ENCODE measurements around the gene RPTOR. TPM values are rescaled to one million over a fixed set of nuclear protein-coding genes. Genes with fewer than 3 reads are reported as not detected.

The RPTOR gene
- total RNA-seq, 1 experiment from 2014 or later, result 25.1 TPM

- H3K27me3 ChIP-seq (ENCODE audit: insufficient read depth, low read length), result no peaks in the 10 kb centered on the region
- H2BK12ac ChIP-seq (ENCODE audit: insufficient read length, low read depth, low read length), result no peak overlapping the region
- no peak overlapping the region for H3K27ac ChIP-seq (ENCODE audit: insufficient read length, low read depth, low read length)
- no peak overlapping the region for H3K4me2 ChIP-seq (ENCODE audit: insufficient read depth, insufficient read length, low read length)
- H2AK5ac ChIP-seq (ENCODE audit: insufficient read length, low read length), result no peak overlapping the region
- H4K8ac ChIP-seq (replicated peaks; ENCODE audit: insufficient read length, low read depth, low read length), result no peak overlapping the region
- H3K56ac ChIP-seq (ENCODE audit: insufficient read length, low read depth, low read length), result no peak overlapping the region
- no peaks in the 10 kb centered on the region for H3K23me2 ChIP-seq (ENCODE audit: insufficient read length, low read depth, low read length, poor library complexity, severe bottlenecking)
- no peak for TF ChIP-seq CTCF (conservative IDR thresholded peaks at IDR 0.05)
- Mint-ChIP-seq H3K9me3 (no peaks in the 10 kb centered on the region), H3K4me3 (no peak overlapping the region), H3K27me3 (ENCODE audit: low read depth) (no peaks in the 10 kb centered on the region), H3K27ac (0 out of 7 replicates have a peak overlapping the region, but pooled peaks of 1 of the 3 experiments have one; percentile 2), H3K36me3 (ENCODE audit: insufficient read depth in 1 of 3, low read depth in 3 of 3) (no peaks in the 10 kb centered on the region; a peak in 1 of 7 replicates), H3K4me1 (peaks cover 34 to 42% of the 10 kb centered on the region in 2 experiments)
- no peak overlapping the region for H3K9ac ChIP-seq (ENCODE audit: extremely low read depth, insufficient read length, low read length)
- H2AFZ ChIP-seq (ENCODE audit: low read length), result no peak overlapping the region
- no peak overlapping the region for H3K18ac ChIP-seq (ENCODE audit: insufficient read length, low read depth, low read length)
- no CpG with 5 or more reads among the region's 11 CpGs for WGBS (ENCODE audit: extremely low coverage, insufficient read length, low lambda C conversion rate)
- no peak overlapping the region for H4K5ac ChIP-seq (ENCODE audit: insufficient read length, low read depth, low read length)
- H2BK5ac ChIP-seq (ENCODE audit: insufficient read length, low read length), result no peak overlapping the region
- H3K9me3 ChIP-seq (ENCODE audit: control insufficient read depth, low read depth, low read length), result no peaks in the 10 kb centered on the region
- H3K14ac ChIP-seq (ENCODE audit: insufficient read depth, low read length), result no peak overlapping the region; the same call in 1 of the 2 replicates
- H3K79me2 ChIP-seq (ENCODE audit: insufficient read depth, low read length), result no peaks in the 10 kb centered on the region
- H4K20me1 ChIP-seq (ENCODE audit: control insufficient read depth, insufficient read depth, insufficient read length), result no peaks in the 10 kb centered on the region
- no peak overlapping the region for H2BK120ac ChIP-seq (ENCODE audit: low read depth, low read length, poor library complexity, severe bottlenecking)
- no peaks in the 10 kb centered on the region for H3K79me1 ChIP-seq (ENCODE audit: insufficient read depth, low read depth, low read length, poor library complexity, severe bottlenecking)
- no peak for DNase-seq
- no peaks in the 10 kb centered on the region; the same call in 1 of the 2 replicates for H3K4me1 ChIP-seq (ENCODE audit: insufficient read depth, low read length)
- H3K23ac ChIP-seq (ENCODE audit: insufficient read length, low read depth, low read length), result no peak overlapping the region
- H3T11ph ChIP-seq (ENCODE audit: low read length), result no peak overlapping the region
- no peak overlapping the region for H2BK15ac ChIP-seq (ENCODE audit: low read depth, low read length)
- H4K91ac ChIP-seq (ENCODE audit: insufficient read length, low read depth, low read length), result no peak overlapping the region
- H2BK20ac ChIP-seq (ENCODE audit: low read depth, low read length, poor library complexity, severe bottlenecking), result no peak overlapping the region
- H3K4ac ChIP-seq (ENCODE audit: low read depth, low read length), result no peak overlapping the region
Observed at GRCh38 chr17:80645706-80646325, 101.2 kb downstream of the RPTOR start.

All from H9 (cell line).